ENCODE data around the gene ANO7. TPM values are rescaled to one million over a fixed set of nuclear protein-coding genes. Genes with fewer than 3 reads are reported as not detected.

The ANO7 gene
- total and polyA plus RNA-seq, 2 of the 13 experiments (the other 11 are each of a cell fraction or from before 2014, with no cell fraction given), result 4.1 to 4.9 TPM

GRCh38 chr2:241149925-241150659 is 38.4 kb upstream of the ANO7 start, which contains the start of gene PPP1R7 (continued):
- 0 out of 2 replicates have a peak, but pooled peaks have one; percentile 21 for TF ChIP-seq ZNF142 (CRISPR knock-in tag; IDR thresholded peaks at IDR 0.05)
- TF ChIP-seq SP2 (CRISPR knock-in tag; IDR thresholded peaks at IDR 0.05), result peak; percentile 72
- peak; percentile 24; the same call in 1 of the 2 replicates for TF ChIP-seq CHCHD3 (CRISPR knock-in tag; IDR thresholded peaks at IDR 0.05)
- TF ChIP-seq CREBL2 (CRISPR knock-in tag; IDR thresholded peaks at IDR 0.05; ENCODE audit: borderline replicate concordance), result 0 out of 2 replicates have a peak, but pooled peaks have one; percentile 4
- no peak for TF ChIP-seq MATR3 (CRISPR knock-in tag; IDR thresholded peaks at IDR 0.05)
- TF ChIP-seq ZNF33B (CRISPR knock-in tag; IDR thresholded peaks at IDR 0.05), result no peak; the same call in 1 of the 2 replicates
- peak; percentile 90 for TF ChIP-seq YEATS4 (CRISPR knock-in tag; IDR thresholded peaks at IDR 0.05; ENCODE audit: borderline replicate concordance)
- no peak for TF ChIP-seq MIXL1 (CRISPR knock-in tag; IDR thresholded peaks at IDR 0.05)
- TF ChIP-seq MNT (IDR thresholded peaks at IDR 0.05), result no peak
- peak; percentile 82 for TF ChIP-seq GMEB2 (CRISPR knock-in tag; IDR thresholded peaks at IDR 0.05; ENCODE audit: low read depth)
- TF ChIP-seq ONECUT2 (CRISPR knock-in tag; IDR thresholded peaks at IDR 0.05), result no peak
- TF ChIP-seq ZNF260 (CRISPR knock-in tag; IDR thresholded peaks at IDR 0.05; ENCODE audit: borderline replicate concordance, low read depth), result no peak
- no peak for TF ChIP-seq ZNF557 (CRISPR knock-in tag; IDR thresholded peaks at IDR 0.05)
- TF ChIP-seq ZIK1 (CRISPR knock-in tag; IDR thresholded peaks at IDR 0.05; ENCODE audit: borderline replicate concordance, low read depth), result no peak
- no peak for TF ChIP-seq ZBTB1 (CRISPR knock-in tag; IDR thresholded peaks at IDR 0.05; ENCODE audit: borderline replicate concordance)
- no peak for TF ChIP-seq KDM3A (CRISPR knock-in tag; IDR thresholded peaks at IDR 0.05; ENCODE audit: low read depth)
- peak; percentile 95 for TF ChIP-seq GMEB1 (CRISPR knock-in tag; IDR thresholded peaks at IDR 0.05; ENCODE audit: borderline replicate concordance)
- no peak for TF ChIP-seq PITX1 (CRISPR knock-in tag; IDR thresholded peaks at IDR 0.05)
